ENCODE results near the gene WDR55. TPM values are rescaled to one million over a fixed set of nuclear protein-coding genes. Genes with fewer than 3 reads are reported as not detected.
"Not testable (repeated sequence)": the region's sequence is repeated elsewhere in the genome, so short reads cannot be mapped to it uniquely, and the experiment has no call there.

The WDR55 gene
- total and polyA plus RNA-seq, 2 of the 8 experiments (the other 6 are each of a cell fraction or from before 2014, with no cell fraction given) = 15.3 to 22.7 TPM

DNA sequence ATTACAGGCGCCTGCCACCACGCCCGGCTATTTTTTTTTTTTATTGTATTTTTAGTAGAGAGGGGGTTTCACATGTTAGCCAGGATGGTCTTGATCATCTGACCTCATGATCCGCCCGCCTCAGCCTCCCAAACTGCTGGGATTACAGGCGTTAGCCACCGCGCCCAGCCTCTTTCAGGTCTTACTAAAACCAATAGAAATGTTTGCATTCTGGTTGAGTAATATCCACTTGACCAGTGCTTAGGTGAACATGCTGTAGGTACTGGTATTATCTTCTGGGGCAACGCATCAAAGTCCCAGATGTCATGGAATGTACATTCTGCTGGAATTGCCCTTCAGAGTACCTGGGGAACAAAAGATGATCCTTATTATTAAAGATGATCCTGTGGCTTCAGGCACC lies 44.1 kb downstream of the WDR55 start:
- POLR2A ChIA-PET (ENCODE audit: partially characterized antibody) = interaction anchor here (0.6 to 3.2 kb wide), 8 partner anchors 8 to 131 kb away, joined by 3 to 16 read pairs (median 4); partner anchors contain the start of genes DND1, IK, NDUFA2 and ZMAT2
- H4K91ac ChIP-seq (replicated peaks; ENCODE audit: insufficient read length, low read length); H3K4me1 ChIP-seq (replicated peaks in 1 of 4; ENCODE audit: control insufficient read depth in 3 of 4, insufficient read depth in 4 of 4, low read length in 3 of 4); H4K20me1 ChIP-seq (replicated peaks in 1 of 2; ENCODE audit: control insufficient read depth in 1 of 2, insufficient read depth in 2 of 2, low read length in 2 of 2); H3K9ac ChIP-seq (replicated peaks in 1 of 4; ENCODE audit: extremely low read depth in 1 of 4, low read depth in 3 of 4, low read length in 3 of 4); H3K27me3 ChIP-seq (replicated peaks in 1 of 4; ENCODE audit: control insufficient read depth in 3 of 4, extremely low read depth in 1 of 4, insufficient read depth in 3 of 4, low read length in 3 of 4); H3K79me1 ChIP-seq (ENCODE audit: low read depth, low read length); H3K27ac ChIP-seq (ENCODE audit: low read depth, low read length); H3K18ac ChIP-seq (ENCODE audit: extremely low read depth, low read length); H4K5ac ChIP-seq (ENCODE audit: insufficient read length, low read depth, low read length); H3K23ac ChIP-seq (ENCODE audit: insufficient read length); H4K8ac ChIP-seq (ENCODE audit: extremely low read depth, insufficient read depth, low read length); H2BK15ac ChIP-seq (ENCODE audit: low read length); H3K4me2 ChIP-seq (ENCODE audit: insufficient read depth in 1 of 2, low read depth in 2 of 2, low read length in 2 of 2); DNase-seq (ENCODE audit: low read depth in 1 of 2, low spot score in 2 of 2); H2AFZ ChIP-seq (ENCODE audit: low read length); H2BK120ac ChIP-seq (replicated peaks; ENCODE audit: low read depth, low read length); FAIRE-seq; H3K56ac ChIP-seq (replicated peaks; ENCODE audit: insufficient read length, low read depth, low read length); H3K79me2 ChIP-seq (ENCODE audit: control insufficient read depth in 1 of 2, insufficient read depth in 2 of 2, low read length in 2 of 2); H3K23me2 ChIP-seq (ENCODE audit: low read depth, low read length); H2BK12ac ChIP-seq (ENCODE audit: low read depth, low read length); H3K9me3 ChIP-seq (ENCODE audit: insufficient read depth in 2 of 2, low read depth in 1 of 2, low read length in 1 of 2); H3K4me3 ChIP-seq (ENCODE audit: extremely low read depth in 1 of 4, insufficient read depth in 2 of 4, low read depth in 3 of 4, low read length in 4 of 4); H2BK5ac ChIP-seq (ENCODE audit: low read depth, low read length); H3K14ac ChIP-seq (ENCODE audit: insufficient read length); H2AK5ac ChIP-seq (ENCODE audit: low read depth, low read length); H2BK20ac ChIP-seq (ENCODE audit: low read length); H3K4ac ChIP-seq (replicated peaks; ENCODE audit: insufficient read length, low read depth, low read length): not testable (repeated sequence)
- 97% methylated on average over 7 of the region's 9 CpGs; no CpG with 5 or more reads in 1 of the 2 experiments for WGBS, 2 experiments (ENCODE audit: extremely low coverage in 1 of 2, insufficient coverage in 1 of 2, insufficient read length in 1 of 2, insufficient replicate concordance in 2 of 2, low coverage in 1 of 2, low lambda C conversion rate in 2 of 2, missing lambda C conversion rate in 1 of 2)
- H3K36me3 ChIP-seq (ENCODE audit: control insufficient read depth in 2 of 4, insufficient read depth in 4 of 4, low read length in 3 of 4) = peaks cover 12 to 27% (median 24%) of the 10 kb centered on the region in 4 experiments
- CTCF ChIA-PET (ENCODE audit: partially characterized antibody) = interaction anchor here (0.7 to 1.5 kb wide), 4 partner anchors 11 to 371 kb away, joined by 3 to 7 read pairs (median 3); partner anchors contain the start of gene PCDHA4

Data from H1 (cell line).